Loucy (cell line): Measurements from ENCODE around the gene SNX19.
"Not testable (repeated sequence)": the region's sequence is repeated elsewhere in the genome, so short reads cannot be mapped to it uniquely, and the experiment has no call there.

Experiments used
- H2AFZ ChIP-seq: fragments of 200-600 bp; sonication (generic); 2 replicates; pipeline ENCODE4 v1.6.0; 2016; ENCODE audit warnings: antibody characterized with exemption, mild to moderate bottlenecking, low read length, moderate library complexity
- H3F3A ChIP-seq: fragments of 200-600 bp; 2 replicates; pipeline ENCODE4 v1.6.0; 2016; ENCODE audit warnings: antibody characterized with exemption, low read depth, mild to moderate bottlenecking
- H3K27me3 ChIP-seq: fragments of 200-600 bp; sonication (generic); 2 replicates; pipeline ENCODE4 v1.6.1; 2014; ENCODE audit warnings: low read length, mild to moderate bottlenecking; ENCODE audit not compliant: insufficient read depth, poor library complexity, severe bottlenecking
- H3K36me3 ChIP-seq: fragments of 200-600 bp; sonication (generic); 2 replicates; pipeline ENCODE4 v1.6.1; 2016; ENCODE audit warnings: low read length; ENCODE audit not compliant: insufficient read depth
- H3K4me1 ChIP-seq: fragments of 200-600 bp; sonication (generic); 2 replicates; pipeline ENCODE4 v1.5.1; 2014; ENCODE audit warnings: low read length, mild to moderate bottlenecking; ENCODE audit not compliant: insufficient read depth, poor library complexity, severe bottlenecking
- H3K4me2 ChIP-seq: fragments of 200-600 bp; sonication (generic); 2 replicates; pipeline ENCODE4 v1.6.0; 2014; ENCODE audit warnings: antibody characterized with exemption, low read length, low read depth, mild to moderate bottlenecking; ENCODE audit not compliant: poor library complexity, severe bottlenecking
- H3K4me3 ChIP-seq: fragments of 200-600 bp; sonication (generic); 2 replicates; pipeline ENCODE4 v1.5.1; 2014; ENCODE audit warnings: low read length, mild to moderate bottlenecking, mixed read lengths; ENCODE audit not compliant: poor library complexity, severe bottlenecking
- H3K79me2 ChIP-seq: fragments of 200-600 bp; sonication (generic); 2 replicates; pipeline ENCODE4 v1.6.1; 2014; ENCODE audit warnings: low read length; ENCODE audit not compliant: insufficient read depth
- H3K9ac ChIP-seq: fragments of 200-600 bp; sonication (generic); 2 replicates; pipeline ENCODE4 v1.6.0; 2014; ENCODE audit warnings: mild to moderate bottlenecking, low read depth, low read length, moderate library complexity; ENCODE audit not compliant: poor library complexity, severe bottlenecking
- H3K9me2 ChIP-seq: fragments of 200-600 bp; sonication (generic); replicated peaks from 2 replicates; pipeline ENCODE4 v1.6.1; 2016; ENCODE audit warnings: low read depth, low read length, mixed read lengths
- H3K9me3 ChIP-seq: fragments of 200-600 bp; sonication (generic); 2 replicates; pipeline ENCODE4 v1.6.1; 2014; ENCODE audit warnings: mild to moderate bottlenecking, antibody characterized with exemption, low read length, low read depth; ENCODE audit not compliant: insufficient read depth
- H4K20me1 ChIP-seq: fragments of 200-600 bp; sonication (generic); 2 replicates; pipeline ENCODE4 v1.6.0; 2014; ENCODE audit warnings: antibody characterized with exemption, low read length, mild to moderate bottlenecking; ENCODE audit not compliant: insufficient read depth, poor library complexity, severe bottlenecking
- CTCF ChIP-seq: fragments of 200-600 bp; sonication (generic); conservative IDR thresholded peaks from 2 replicates; pipeline ENCODE4 v1.5.1; 2014; ENCODE audit warnings: mild to moderate bottlenecking, antibody characterized with exemption, low read length
- EZH2phosphoT487 ChIP-seq: fragments of 200-600 bp; IDR thresholded peaks from 2 replicates; pipeline ENCODE4 v1.6.1; 2018; ENCODE audit warnings: antibody characterized with exemption, mild to moderate bottlenecking, moderate library complexity, borderline replicate concordance

SNX19 gene

GRCh38 chr11:130924750-130925149, 8.5 kb upstream of the SNX19 start:
- Histone ChIP-seq H3K4me2 (peak overlapping the region; percentile 20), H3K9me3 (no peaks in the 10 kb centered on the region)

GRCh38 chr11:130920612-130921011, 4.3 kb upstream of the SNX19 start:
- H3K79me2 ChIP-seq, H4K20me1 ChIP-seq, H3K27me3 ChIP-seq, H3K9me2 ChIP-seq, H3K4me3 ChIP-seq, H3F3A ChIP-seq, H3K4me2 ChIP-seq, H3K4me1 ChIP-seq, H3K9ac ChIP-seq, H3K9me3 ChIP-seq, H3K36me3 ChIP-seq, H2AFZ ChIP-seq: not testable (repeated sequence)

More at GRCh38 chr11:130924750-130925149, 8.5 kb upstream of the SNX19 start:
- Histone ChIP-seq H3K4me3 (no peak overlapping the region), H4K20me1 (no peaks in the 10 kb centered on the region), H3F3A (no peaks in the 10 kb centered on the region), H3K79me2 (no peaks in the 10 kb centered on the region), H3K9ac (no peak overlapping the region), H3K27me3 (no peaks in the 10 kb centered on the region), H2AFZ (peak overlapping the region; percentile 80), H3K9me2 (no peaks in the 10 kb centered on the region), H3K36me3 (no peaks in the 10 kb centered on the region), H3K4me1 (no peaks in the 10 kb centered on the region)
- TF ChIP-seq CTCF (no peak), EZH2phosphoT487 (no peak)

- TF ChIP-seq EZH2phosphoT487 (no peak), CTCF (no peak)
- Histone ChIP-seq H3K4me3 (no peak overlapping the region), H4K20me1 (peaks cover 8% of the 10 kb centered on the region), H3K27me3 (no peaks in the 10 kb centered on the region), H3K79me2 (peaks cover 20% of the 10 kb centered on the region), H3K9me3 (no peaks in the 10 kb centered on the region), H3K36me3 (no peaks in the 10 kb centered on the region), H3K4me2 (no peak overlapping the region), H3K4me1 (peaks cover 16% of the 10 kb centered on the region), H3F3A (no peaks in the 10 kb centered on the region), H3K9me2 (no peaks in the 10 kb centered on the region), H3K9ac (no peak overlapping the region), H2AFZ (no peak overlapping the region)
These were observed 1.8 kb upstream of the SNX19 start for GRCh38 chr11:130918081-130918480.

DNA sequence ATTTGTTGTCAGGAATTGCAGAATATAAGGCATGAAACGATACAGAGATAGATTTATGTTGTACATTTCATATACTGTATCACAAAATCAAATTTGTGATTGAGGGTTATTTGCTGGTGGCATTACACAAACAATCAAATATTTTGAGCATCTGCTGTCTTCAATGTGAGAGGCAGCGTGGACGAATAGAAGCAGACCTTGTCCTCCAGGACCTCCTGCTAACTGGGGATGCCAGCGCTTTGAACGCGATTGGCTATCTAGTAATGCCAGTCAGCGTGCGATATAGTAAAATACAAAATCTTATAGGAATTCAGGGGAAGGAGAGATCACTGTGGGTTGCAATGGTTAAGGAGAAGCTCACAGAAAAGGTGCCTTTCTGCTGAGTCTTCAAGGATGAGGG, 631 bp upstream of the SNX19 start:
- Histone ChIP-seq H3K4me2 (peak overlapping the region; percentile 85), H3K79me2 (peaks cover 20% of the 10 kb centered on the region), H3K9ac (peak overlapping the region; percentile 95), H3K36me3 (no peaks in the 10 kb centered on the region), H3K4me3 (peak overlapping the region; percentile 95), H3K9me3 (no peaks in the 10 kb centered on the region), H3F3A (no peaks in the 10 kb centered on the region), H3K4me1 (peaks cover 16% of the 10 kb centered on the region), H4K20me1 (peaks cover 8% of the 10 kb centered on the region), H3K27me3 (no peaks in the 10 kb centered on the region), H2AFZ (peak overlapping the region; percentile 99), H3K9me2 (no peaks in the 10 kb centered on the region)
- TF ChIP-seq CTCF (no peak), EZH2phosphoT487 (no peak)
